GM18870 (cell line): ENCODE results near the gene DUOXA2.
"Not testable (repeated sequence)": the region's sequence is repeated elsewhere in the genome, so short reads cannot be mapped to it uniquely, and the experiment has no call there.

Experiments used
- ATAC-seq: cut with Tn5 transposase; IDR thresholded peaks from one replicate; pipeline ENCODE4 v1.9.1; 2021; ENCODE audit warnings: moderate library complexity; ENCODE audit not compliant: unreplicated experiment

The DUOXA2 gene

GRCh38 chr15:45134682-45135604 is 20.8 kb downstream of the DUOXA2 start:
- no peak for ATAC-seq

DNA sequence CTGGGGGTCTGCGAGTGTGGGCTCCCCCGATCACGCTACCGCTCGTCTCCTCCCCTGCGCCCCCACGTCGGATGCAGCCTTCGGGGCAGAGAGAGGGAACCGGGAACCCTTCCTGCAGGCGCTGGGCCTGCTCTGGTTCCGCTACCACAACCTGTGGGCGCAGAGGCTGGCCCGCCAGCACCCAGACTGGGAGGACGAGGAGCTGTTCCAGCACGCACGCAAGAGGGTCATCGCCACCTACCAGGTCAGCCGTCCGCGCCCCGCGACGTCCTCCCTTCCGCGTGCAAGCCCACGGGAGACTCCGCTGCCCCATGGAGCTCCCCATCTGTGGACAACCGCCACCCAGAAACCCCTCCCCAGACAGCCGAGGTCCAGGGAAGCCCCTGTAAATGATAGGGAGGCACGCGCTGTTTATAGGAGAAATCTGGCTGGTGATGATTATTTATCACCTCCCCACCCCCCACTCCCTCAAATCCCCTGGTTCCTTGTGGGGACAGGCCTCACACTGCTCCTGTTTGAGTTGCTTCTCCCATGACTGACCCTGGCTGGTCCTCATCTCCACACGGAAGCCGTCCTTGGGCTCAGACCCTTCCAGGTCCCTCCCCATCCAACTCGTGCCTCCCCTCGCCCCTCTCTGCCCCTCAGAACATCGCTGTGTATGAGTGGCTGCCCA is 21.7 kb downstream of the DUOXA2 start:
- not testable (repeated sequence) for ATAC-seq

DNA sequence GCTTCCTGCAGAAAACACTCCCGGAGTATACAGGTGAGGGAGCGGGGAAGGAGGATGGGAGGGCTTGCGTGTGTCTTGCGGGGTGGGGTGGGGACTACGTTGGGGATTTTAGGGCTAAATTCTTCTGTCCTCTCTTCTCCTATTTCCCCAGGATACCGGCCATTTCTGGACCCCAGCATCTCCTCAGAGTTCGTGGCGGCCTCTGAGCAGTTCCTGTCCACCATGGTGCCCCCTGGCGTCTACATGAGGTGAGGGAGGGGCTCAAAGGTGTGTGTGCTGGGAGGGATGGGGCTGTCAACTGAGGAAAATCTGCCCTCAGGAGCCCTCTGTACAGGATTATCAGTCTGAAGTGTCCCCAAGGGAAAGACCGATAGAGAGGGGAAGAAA is 22.2 kb downstream of the DUOXA2 start:
- ATAC-seq, result no peak

DNA sequence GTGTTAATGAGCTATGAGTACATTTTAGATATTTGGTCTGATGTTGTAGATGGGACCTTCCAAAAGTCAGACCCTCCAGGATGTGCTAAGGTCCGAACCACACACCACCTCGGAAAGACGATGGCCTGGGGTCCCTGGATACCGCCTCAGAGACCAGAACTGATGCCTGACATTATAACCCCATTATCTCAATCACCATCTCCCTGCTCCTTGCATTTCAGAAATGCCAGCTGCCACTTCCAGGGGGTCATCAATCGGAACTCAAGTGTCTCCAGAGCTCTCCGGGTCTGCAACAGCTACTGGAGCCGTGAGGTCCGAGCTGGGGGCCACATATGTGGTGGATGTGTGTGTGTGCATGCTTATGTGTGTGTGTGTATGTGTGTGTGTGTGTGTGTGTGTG is 23.6 kb downstream of the DUOXA2 start:
- ATAC-seq, result no peak

- no peak for ATAC-seq
Observed at GRCh38 chr15:45138814-45139765, 25.0 kb downstream of the DUOXA2 start.

DNA sequence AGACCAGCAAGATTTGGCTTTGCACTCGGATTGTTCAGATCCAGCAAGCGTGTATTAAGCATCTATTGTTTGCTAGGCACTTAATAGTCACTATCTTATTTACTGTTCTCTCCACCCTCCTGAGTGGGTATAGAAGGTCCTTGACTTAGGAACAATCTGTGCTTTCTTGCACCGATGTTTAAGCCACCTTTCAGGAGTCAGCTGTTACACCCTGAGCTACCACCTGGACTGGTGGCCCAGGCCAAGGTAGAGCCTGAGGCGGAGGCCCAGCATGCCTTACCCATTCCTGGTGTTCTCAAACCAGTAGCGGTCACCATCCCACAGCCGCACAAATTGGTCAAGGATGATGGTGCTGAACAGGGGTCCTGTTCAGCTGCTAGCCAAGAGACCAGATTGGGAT is 25.6 kb downstream of the DUOXA2 start:
- ATAC-seq, result no peak

GRCh38 chr15:45140557-45141250 is 26.6 kb downstream of the DUOXA2 start:
- ATAC-seq, result no peak

GRCh38 chr15:45141386-45141785 is 27.3 kb downstream of the DUOXA2 start:
- ATAC-seq, result no peak

DNA sequence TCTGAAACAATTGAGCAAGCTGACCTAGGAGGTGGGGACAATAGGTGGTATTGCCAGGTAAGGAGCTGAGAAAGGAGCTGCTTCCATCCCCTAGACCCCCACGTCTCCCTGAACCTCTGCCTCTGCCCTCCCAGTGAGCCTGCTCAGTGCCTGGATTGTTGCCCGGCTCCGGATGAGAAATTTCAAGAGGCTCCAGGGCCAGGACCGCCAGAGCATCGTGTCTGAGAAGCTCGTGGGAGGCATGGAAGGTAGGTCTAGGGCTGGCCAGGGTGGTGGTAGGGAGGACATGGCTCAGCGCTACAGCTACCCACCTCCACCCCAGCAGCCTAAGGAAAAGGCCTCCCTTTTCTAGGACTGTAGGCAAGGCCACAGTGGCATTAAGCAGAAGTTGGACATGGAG is 28.9 kb downstream of the DUOXA2 start:
- ATAC-seq, result no peak

GRCh38 chr15:45143946-45144345 is 29.8 kb downstream of the DUOXA2 start:
- no peak for ATAC-seq

DNA sequence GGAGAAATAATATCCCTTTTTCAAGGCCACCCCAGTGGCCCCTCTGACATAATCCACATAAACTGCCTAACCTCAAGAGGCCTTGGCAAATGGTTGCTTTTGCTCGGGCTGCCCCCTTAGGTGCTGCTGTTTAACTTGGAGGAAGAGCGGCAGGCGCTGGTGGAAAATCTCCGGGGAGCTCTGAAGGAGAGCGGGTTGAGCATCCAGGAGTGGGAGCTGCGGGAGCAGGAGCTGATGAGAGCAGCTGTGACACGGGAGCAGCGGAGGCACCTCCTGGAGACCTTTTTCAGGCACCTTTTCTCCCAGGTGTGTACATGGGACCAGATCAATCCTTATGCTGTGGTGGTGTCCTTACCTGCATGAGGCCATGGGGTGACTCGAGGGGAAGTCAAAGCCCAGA is 30.6 kb downstream of the DUOXA2 start:
- no peak for ATAC-seq

DNA sequence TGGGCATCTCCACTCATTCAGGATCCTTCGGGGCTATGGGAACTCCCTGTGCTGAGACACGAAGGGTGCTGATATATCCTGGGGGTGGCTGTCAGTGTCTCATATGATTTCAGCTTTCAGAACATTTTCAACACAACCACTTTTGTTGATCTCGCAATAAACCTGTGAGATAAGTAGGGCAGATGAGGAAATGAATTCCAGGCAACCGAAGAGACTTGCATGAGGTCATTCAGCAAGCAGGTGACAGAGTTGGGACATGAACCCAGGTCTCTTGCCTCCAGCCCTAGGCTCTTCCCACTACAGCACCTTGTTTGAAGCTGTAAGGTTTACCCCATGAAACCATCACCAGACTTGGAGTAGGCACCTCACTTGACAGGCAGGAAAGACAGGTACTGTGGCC is 32.3 kb downstream of the DUOXA2 start:
- ATAC-seq, result no peak

- no peak for ATAC-seq
Observed at GRCh38 chr15:45147606-45148005, 33.5 kb downstream of the DUOXA2 start.

DNA sequence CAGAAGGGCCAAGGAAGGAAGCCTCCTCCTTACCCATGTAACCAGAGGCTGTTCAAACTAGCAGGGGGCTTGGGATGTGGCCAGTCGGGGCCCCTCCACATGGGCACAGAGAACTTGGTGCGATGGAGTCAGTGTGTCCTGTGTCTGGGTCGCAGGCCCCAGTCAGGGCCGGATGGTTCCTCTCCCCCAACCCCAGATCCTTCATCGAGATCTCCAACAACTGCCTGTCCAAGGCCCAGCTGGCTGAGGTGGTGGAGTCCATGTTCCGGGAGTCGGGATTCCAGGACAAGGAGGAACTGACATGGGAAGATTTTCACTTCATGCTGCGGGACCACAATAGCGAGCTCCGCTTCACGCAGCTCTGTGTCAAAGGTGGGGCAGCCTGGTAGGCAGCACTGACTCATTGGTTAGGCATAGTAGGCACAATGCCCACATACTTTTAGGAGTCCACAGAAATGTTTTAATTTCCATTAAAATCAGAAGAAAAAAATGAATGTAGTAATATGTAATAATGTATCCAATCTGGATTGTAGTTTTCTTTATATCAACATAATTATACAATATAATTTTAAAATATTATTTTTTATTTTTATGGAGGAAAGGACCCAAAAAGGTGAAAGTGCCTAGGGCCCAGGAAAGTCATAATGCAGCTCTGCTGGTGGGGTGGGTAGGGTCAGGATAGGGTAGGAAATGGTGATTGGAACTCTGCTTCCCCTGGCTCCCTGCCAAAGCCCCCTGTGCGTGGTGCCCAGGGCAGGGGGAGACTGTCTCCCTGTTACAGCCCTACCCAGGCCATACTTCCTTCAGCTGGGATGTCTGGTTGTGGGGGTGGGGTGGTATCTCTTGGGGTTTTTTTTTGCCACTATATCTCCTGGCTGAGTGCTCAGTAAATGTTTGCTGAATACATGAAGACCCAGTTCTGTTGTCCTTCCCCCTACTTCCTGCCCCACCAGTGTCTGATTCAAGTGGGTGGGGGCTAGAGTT is 34.2 kb downstream of the DUOXA2 start:
- no peak for ATAC-seq

DNA sequence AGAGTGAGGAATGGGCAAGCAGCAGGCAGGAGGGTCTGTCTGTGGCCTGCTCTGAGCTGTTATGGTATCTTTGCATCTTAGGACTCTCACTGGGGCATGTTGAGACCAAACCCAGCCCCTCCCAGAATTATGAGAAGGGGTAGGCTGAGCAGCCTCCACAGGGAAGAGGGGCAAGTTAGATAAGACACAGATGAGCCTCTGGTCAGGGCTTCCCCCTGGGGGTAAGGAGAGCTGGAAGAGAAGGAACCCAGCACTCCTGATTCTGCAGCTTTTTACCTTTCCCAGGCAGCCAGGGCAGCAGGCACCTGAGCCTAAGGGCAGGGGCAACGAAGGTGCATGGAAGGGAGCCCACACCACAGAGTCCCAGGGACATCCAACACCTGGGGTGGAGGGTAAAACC is 34.9 kb downstream of the DUOXA2 start:
- no peak for ATAC-seq

- no peak for ATAC-seq
Observed at GRCh38 chr15:45150481-45150880, 36.4 kb downstream of the DUOXA2 start.

DNA sequence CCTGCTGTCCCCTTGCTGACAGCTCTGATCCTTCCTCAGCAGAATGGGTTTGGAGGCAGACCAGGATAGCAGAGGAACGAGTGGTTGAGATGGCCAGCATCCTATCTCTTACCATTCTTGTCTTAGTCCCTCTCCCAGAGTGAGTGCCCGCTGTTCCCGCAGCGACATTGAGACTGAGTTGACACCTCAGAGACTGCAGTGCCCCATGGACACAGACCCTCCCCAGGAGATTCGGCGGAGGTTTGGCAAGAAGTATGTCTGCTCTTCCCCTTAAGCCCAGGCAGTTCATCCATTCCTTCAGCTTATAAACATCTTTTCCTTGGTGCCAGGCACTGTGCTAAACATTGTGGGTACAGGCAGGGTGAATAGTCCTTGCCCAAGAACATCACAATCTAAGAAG is 36.9 kb downstream of the DUOXA2 start:
- ATAC-seq, result no peak

DNA sequence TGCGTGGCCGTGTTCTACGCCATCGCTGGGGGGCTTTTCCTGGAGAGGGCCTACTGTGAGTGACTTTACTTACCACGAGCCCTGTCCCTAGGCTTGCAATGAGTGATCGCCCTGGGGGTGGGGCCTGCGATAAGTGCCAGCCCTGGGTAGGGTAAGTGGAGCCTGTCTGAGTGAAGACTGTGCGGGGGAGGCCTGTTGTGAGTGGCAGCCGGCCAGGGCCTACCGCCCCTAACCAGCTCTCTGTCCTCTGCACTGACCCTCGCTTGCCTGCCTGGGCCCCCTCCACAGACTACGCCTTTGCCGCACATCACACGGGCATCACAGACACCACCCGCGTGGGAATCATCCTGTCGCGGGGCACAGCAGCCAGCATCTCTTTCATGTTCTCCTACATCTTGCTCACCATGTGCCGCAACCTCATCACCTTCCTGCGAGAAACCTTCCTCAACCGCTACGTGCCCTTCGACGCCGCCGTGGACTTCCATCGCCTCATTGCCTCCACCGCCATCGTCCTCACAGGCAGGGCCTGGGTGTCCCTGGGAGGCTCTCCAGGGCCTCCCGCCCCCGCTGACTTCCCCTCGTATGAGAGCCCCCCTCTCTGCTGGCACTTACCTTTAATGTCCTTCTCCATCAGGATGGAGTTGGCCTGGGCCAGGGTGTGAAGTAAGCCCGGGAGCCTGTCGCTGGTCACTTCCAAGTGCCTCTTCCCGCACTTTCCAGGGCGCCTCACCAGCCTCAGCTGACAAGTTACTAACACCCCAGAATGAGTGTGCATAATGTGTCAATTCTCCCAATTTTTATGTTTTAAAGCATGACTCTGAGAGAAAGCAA is 38.1 kb downstream of the DUOXA2 start:
- no peak for ATAC-seq

DNA sequence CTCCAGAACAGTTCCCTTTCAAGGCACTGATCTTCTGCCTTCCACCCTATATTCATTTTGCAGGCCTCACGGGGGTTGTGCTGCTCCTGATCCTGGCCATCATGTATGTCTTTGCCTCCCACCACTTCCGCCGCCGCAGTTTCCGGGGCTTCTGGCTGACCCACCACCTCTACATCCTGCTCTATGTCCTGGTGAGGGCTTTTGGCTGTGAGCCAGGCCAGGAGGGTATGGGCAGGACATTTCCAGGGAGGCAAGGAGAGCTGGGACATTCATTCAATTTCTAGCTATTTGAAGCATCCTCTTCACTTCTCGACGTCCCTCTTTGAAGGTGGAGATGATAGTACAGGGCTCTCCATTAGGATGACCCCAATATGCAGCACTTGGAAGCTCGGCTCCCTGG is 41.6 kb downstream of the DUOXA2 start:
- ATAC-seq, result no peak
